Cardiac septum (tissue), 1 donor: ENCODE measurements around the gene LYPLA2. TPM values are rescaled to one million over a fixed set of nuclear protein-coding genes. Genes with fewer than 3 reads are reported as not detected.

Experiments used
- DNase-seq: peaks from one replicate; pipeline ENCODE4 v3.0.0-alpha.2; 2020; ENCODE audit warnings: low spot score
- intact Hi-C: fragments of 100-400 bp; cut with DNase I; formaldehyde crosslinking; loops from one replicate; pipeline ENCODE4 v1.14.0; 2022
- long read RNA-seq: library from polyadenylated mRNA; unstranded; transcript quantifications from one replicate; pipeline ENCODE4 v2.0.0, GENCODE V29; 2021
- total RNA-seq: library from RNA; stranded (reverse); fragmentation: NEBNext Ultra II Directional; extraction: Animal tissue kit (Norgen Biotek cat#: 25700); gene quantifications from one replicate; pipeline ENCODE4 v1.2.1, GENCODE V29; 2021
- donor health status: DM: no; HTN: no; CAD: no.

Gene LYPLA2
- total RNA-seq, result 27.2 TPM
- long read RNA-seq, transcript LYPLA2-205 (10 exons, 1,810 nt), result major isoform, 52 of 70 reads
- long read RNA-seq, partial matches to known transcripts, result 6 of 70 reads
- long read RNA-seq, other reads (novel, unspliced or antisense), result 12 of 70 reads

- intact Hi-C loops, result loop anchor here (1.0 to 5.0 kb wide), 3 partner anchors 9 to 36 kb away; partner anchors contain the start of genes GALE and HMGCL
- peak; percentile 98 for DNase-seq
These were observed at the start of gene LYPLA2 for GRCh38 chr1:23790696-23791515. LYPLA2 (plus strand) TSS chr1:23791145; CDS start chr1:23792683, 1,538 bp downstream.

- no peak for DNase-seq
- intact Hi-C loops, result loop anchor here (10.0 kb wide), 1 partner anchor 197 kb away; no protein-coding TSS in a partner anchor
These were observed 49.3 kb upstream of the LYPLA2 start for GRCh38 chr1:23741609-23742008.

GRCh38 chr1:23742670-23743286 lies 48.2 kb upstream of the LYPLA2 start:
- intact Hi-C loops, result loop anchor here (10.0 kb wide), 1 partner anchor 198 kb away; no protein-coding TSS in a partner anchor
- DNase-seq, result peak; percentile 76

- peak; percentile 91 for DNase-seq
- intact Hi-C loops, result loop anchor here (2.0 to 10.0 kb wide), 2 partner anchors 51 to 199 kb away; no protein-coding TSS in a partner anchor
These were observed 47.4 kb upstream of the LYPLA2 start, which contains the start of gene ELOA for GRCh38 chr1:23743287-23744152. ELOA (plus strand) TSS chr1:23743471; CDS start chr1:23743504, 33 bp downstream.

GRCh38 chr1:23745515-23745914 lies 45.4 kb upstream of the LYPLA2 start:
- DNase-seq, result no peak
- intact Hi-C loops, result loop anchor here (2.0 to 10.0 kb wide), 2 partner anchors 53 to 201 kb away; no protein-coding TSS in a partner anchor

- DNase-seq, result no peak
- intact Hi-C loops, result loop anchor here (10.0 kb wide), 1 partner anchor 203 kb away; no protein-coding TSS in a partner anchor
These were observed 42.9 kb upstream of the LYPLA2 start for GRCh38 chr1:23748016-23748415.

GRCh38 chr1:23751050-23751814 lies 39.7 kb upstream of the LYPLA2 start:
- no peak for DNase-seq
- intact Hi-C loops, result no loop called here

GRCh38 chr1:23751815-23752200 lies 39.1 kb upstream of the LYPLA2 start:
- intact Hi-C loops, result no loop called here
- no peak for DNase-seq

- DNase-seq, result no peak
- intact Hi-C loops, result no loop called here
These were observed 38.0 kb upstream of the LYPLA2 start for GRCh38 chr1:23752909-23753308.

GRCh38 chr1:23756676-23757075 lies 34.3 kb upstream of the LYPLA2 start:
- intact Hi-C loops, result no loop called here
- no peak for DNase-seq

- no peak for DNase-seq
- intact Hi-C loops, result no loop called here
These were observed 33.1 kb upstream of the LYPLA2 start for GRCh38 chr1:23757812-23758211.

- DNase-seq, result no peak
- intact Hi-C loops, result no loop called here
These were observed 31.7 kb upstream of the LYPLA2 start for GRCh38 chr1:23759277-23759676.

- intact Hi-C loops, result no loop called here
These were observed 27.8 kb upstream of the LYPLA2 start for GRCh38 chr1:23763041-23763577.

GRCh38 chr1:23768733-23769132 lies 22.2 kb upstream of the LYPLA2 start:
- intact Hi-C loops, result no loop called here
- DNase-seq, result no peak

More at GRCh38 chr1:23763041-23763577, 27.8 kb upstream of the LYPLA2 start:
- DNase-seq, result no peak

GRCh38 chr1:23772049-23772853 lies 18.7 kb upstream of the LYPLA2 start:
- intact Hi-C loops, result loop anchor here (5.0 kb wide), 2 partner anchors 95 to 145 kb away; partner anchors contain the start of gene FUCA1
- peak; percentile 94 for DNase-seq

- DNase-seq, result no peak
- intact Hi-C loops, result loop anchor here (5.0 kb wide), 2 partner anchors 94 to 144 kb away; partner anchors contain the start of gene FUCA1
These were observed 18.1 kb upstream of the LYPLA2 start for GRCh38 chr1:23772854-23773242.

GRCh38 chr1:23774174-23774880 lies 16.6 kb upstream of the LYPLA2 start:
- intact Hi-C loops, result loop anchor here (5.0 kb wide), 2 partner anchors 93 to 143 kb away; partner anchors contain the start of gene FUCA1

More at GRCh38 chr1:23774174-23774880, 16.6 kb upstream of the LYPLA2 start:
- DNase-seq, result no peak
